Measurements from ENCODE around the gene ITFG1. TPM values are rescaled to one million over a fixed set of nuclear protein-coding genes. Genes with fewer than 3 reads are reported as not detected.

The ITFG1 gene
- total RNA-seq, 1 donor from 2014 or later, result 49.2 TPM

DNA sequence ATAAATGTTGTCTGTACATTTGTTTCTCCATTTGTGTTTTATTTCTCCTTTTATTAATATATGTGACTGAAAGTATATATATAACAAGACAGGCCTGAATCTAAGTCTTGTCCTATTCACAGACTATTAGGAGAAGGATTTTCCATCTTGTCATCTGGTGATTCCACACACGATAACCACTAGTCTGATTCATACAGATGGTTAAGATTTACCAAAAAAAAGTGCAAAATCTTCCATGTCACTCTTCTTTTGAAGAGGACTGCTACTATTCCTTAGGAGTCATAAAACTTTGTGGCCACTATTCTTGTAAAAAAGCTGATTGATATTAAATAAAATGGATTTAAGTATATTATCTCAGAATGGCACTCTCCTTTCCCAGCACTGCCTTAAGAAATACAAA, 156.3 kb downstream of the ITFG1 start:
- Mint-ChIP-seq H3K27me3 (ENCODE audit: low read depth) (no peaks in the 10 kb centered on the region), H3K4me1 (no peaks in the 10 kb centered on the region), H3K9me3 (no peaks in the 10 kb centered on the region), H3K36me3 (peaks cover 4% of the 10 kb centered on the region), H3K27ac (no peak overlapping the region), H3K4me3 (no peak overlapping the region)
- TF ChIP-seq, protein P1, sequence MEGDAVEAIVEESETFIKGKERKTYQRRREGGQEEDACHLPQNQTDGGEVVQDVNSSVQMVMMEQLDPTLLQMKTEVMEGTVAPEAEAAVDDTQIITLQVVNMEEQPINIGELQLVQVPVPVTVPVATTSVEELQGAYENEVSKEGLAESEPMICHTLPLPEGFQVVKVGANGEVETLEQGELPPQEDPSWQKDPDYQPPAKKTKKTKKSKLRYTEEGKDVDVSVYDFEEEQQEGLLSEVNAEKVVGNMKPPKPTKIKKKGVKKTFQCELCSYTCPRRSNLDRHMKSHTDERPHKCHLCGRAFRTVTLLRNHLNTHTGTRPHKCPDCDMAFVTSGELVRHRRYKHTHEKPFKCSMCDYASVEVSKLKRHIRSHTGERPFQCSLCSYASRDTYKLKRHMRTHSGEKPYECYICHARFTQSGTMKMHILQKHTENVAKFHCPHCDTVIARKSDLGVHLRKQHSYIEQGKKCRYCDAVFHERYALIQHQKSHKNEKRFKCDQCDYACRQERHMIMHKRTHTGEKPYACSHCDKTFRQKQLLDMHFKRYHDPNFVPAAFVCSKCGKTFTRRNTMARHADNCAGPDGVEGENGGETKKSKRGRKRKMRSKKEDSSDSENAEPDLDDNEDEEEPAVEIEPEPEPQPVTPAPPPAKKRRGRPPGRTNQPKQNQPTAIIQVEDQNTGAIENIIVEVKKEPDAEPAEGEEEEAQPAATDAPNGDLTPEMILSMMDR (IDR thresholded peaks at IDR 0.05; ENCODE audit: unreplicated experiment), result no peak
- DNase-seq (ENCODE audit: low spot score in 2 of 2, unreplicated experiment in 2 of 2), result no peak

DNA sequence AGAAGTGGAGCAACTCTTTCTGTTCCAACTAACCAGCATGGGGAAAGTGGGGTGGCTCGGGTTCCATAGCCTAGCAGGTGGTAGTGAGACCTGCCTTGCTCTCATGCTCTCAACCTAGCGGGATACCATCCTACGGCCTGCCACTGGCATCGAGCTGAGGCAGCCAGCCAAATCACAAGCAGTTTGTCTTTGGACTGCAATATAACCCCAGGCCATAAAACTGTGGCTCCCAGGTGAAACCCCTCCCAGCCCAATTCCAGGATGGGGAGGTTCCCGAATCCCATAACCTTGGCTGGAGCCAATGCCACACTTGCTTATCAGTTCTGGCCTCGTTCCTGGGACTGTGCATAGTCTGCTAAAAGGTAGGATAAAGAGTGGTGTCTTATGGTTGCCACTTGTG, 161.3 kb downstream of the ITFG1 start:
- TF ChIP-seq, protein P1 (IDR thresholded peaks at IDR 0.05; ENCODE audit: unreplicated experiment), result no peak
- DNase-seq (ENCODE audit: low spot score in 2 of 2, unreplicated experiment in 2 of 2), result no peak
- Mint-ChIP-seq H3K4me1 (no peaks in the 10 kb centered on the region), H3K27me3 (ENCODE audit: low read depth) (no peaks in the 10 kb centered on the region), H3K27ac (no peak overlapping the region), H3K9me3 (peaks cover 17% of the 10 kb centered on the region), H3K36me3 (peaks cover 28% of the 10 kb centered on the region), H3K4me3 (no peak overlapping the region)

DNA sequence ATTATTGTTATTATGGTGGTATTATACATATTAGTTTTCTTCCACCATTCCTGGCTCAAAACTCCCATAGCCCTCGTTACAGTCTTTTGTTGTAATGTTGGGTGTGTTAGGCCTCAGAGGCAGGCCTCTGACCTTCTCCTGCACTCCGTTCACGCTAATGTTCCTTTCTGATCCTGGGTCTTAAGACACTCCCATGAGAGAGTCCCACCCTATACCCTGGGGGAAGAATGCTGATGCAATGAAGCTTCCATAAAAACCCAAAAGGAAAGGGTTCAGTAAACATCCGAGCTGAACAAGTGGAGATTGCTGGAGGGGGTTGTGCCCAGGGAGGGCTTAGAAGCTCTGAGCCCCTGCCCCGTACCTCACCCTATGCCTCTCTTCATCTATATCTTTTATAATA, 175.9 kb downstream of the ITFG1 start:
- Mint-ChIP-seq H3K9me3 (peaks cover 16% of the 10 kb centered on the region), H3K4me3 (no peak overlapping the region), H3K4me1 (no peaks in the 10 kb centered on the region), H3K27ac (no peak overlapping the region), H3K27me3 (ENCODE audit: low read depth) (no peaks in the 10 kb centered on the region), H3K36me3 (peaks cover 29% of the 10 kb centered on the region)
- no peak for DNase-seq (ENCODE audit: low spot score in 2 of 2, unreplicated experiment in 2 of 2)
- TF ChIP-seq, protein P1 (IDR thresholded peaks at IDR 0.05; ENCODE audit: unreplicated experiment), result no peak

DNA sequence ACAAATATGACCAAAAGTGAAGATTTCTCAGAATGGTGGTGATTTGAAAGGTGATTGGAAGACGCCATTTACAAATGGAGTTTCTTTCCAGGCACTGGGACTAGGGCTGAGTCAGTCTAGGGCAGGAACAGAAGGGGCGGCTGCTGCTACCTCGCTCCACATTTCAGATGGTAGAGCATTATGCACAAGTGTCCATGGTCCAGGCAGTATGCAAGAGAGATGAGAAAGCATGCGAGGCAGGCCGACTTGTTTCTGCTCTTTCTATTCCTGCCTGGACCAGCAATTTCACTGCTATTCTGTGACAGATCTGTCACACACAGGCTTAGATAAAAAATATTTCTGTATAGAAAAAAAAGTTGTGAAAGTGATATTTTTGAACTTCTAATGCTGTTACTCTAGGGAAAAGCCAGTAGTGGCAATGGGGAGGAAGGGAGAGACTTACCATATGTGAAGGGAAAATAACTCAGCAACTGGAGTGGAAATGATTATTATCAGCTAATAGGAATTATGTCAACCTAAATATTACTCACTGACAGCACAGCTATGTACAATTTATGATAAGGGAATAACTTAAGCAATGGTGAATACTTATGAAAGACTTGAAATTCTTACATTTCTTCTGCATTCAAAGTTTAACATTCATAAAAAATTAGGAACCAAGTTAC, 182.4 kb downstream of the ITFG1 start:
- no peaks in the 10 kb centered on the region for H3K27me3 Mint-ChIP-seq (ENCODE audit: low read depth)
- no peak overlapping the region for H3K4me3 Mint-ChIP-seq
- H3K27ac Mint-ChIP-seq, result no peak overlapping the region
- TF ChIP-seq, protein P1 (IDR thresholded peaks at IDR 0.05; ENCODE audit: unreplicated experiment), result no peak
- no peak for DNase-seq (ENCODE audit: low spot score in 2 of 2, unreplicated experiment in 2 of 2)
- peaks cover 10% of the 10 kb centered on the region for H3K36me3 Mint-ChIP-seq
- no peaks in the 10 kb centered on the region for H3K4me1 Mint-ChIP-seq
- peaks cover 10% of the 10 kb centered on the region for H3K9me3 Mint-ChIP-seq

DNA sequence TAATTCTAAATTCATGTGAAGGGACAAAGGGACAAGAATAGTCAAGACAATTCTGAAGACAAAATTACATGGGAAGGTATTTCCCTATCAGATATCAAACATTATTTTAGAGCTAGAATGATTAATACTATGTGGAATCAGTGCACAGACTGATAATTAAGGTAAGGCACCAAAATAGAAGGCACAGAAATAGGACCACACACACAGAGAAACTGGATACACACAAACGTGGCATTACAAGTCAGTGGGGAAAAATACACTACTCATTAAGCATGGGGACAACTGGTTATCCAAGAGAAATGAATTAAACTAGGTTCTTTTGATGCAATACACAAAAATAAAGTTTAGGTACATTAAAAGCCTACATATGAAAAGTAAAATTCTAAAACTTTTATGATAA, 184.3 kb downstream of the ITFG1 start:
- Mint-ChIP-seq H3K27ac (no peak overlapping the region), H3K36me3 (peaks cover 8% of the 10 kb centered on the region), H3K9me3 (no peaks in the 10 kb centered on the region), H3K27me3 (ENCODE audit: low read depth) (no peaks in the 10 kb centered on the region), H3K4me3 (no peak overlapping the region), H3K4me1 (no peaks in the 10 kb centered on the region)
- no peak for DNase-seq (ENCODE audit: low spot score in 2 of 2, unreplicated experiment in 2 of 2)
- TF ChIP-seq, protein P1 (IDR thresholded peaks at IDR 0.05; ENCODE audit: unreplicated experiment), result no peak

DNA sequence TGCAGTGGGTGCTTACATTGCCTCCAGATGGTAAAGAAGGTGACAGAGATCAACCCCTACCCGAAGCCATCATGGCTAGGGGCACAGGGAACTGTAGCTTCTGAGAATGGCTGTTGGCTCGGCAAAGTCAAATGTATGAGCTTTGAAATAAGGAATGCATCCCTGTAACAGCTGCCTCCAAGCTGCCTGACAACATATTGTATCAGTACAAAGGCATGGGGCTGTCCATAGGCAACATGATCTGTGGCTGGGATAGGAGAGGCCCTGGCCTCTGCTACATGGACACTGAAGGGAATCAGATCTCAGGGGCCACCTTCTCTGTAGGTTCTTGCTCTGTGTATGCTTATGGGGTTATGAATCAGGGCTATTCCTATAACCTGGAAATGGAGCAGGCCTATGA, 197.9 kb downstream of the ITFG1 start:
- Mint-ChIP-seq H3K4me3 (no peak overlapping the region), H3K27me3 (ENCODE audit: low read depth) (no peaks in the 10 kb centered on the region), H3K27ac (no peak overlapping the region), H3K4me1 (no peaks in the 10 kb centered on the region), H3K9me3 (no peaks in the 10 kb centered on the region), H3K36me3 (peaks cover 15% of the 10 kb centered on the region)
- no peak for DNase-seq (ENCODE audit: low spot score in 2 of 2, unreplicated experiment in 2 of 2)
- TF ChIP-seq, protein P1 (IDR thresholded peaks at IDR 0.05; ENCODE audit: unreplicated experiment), result no peak
